ENCODE results near the gene TFAM.
"Not testable (repeated sequence)": the region's sequence is repeated elsewhere in the genome, so short reads cannot be mapped to it uniquely, and the experiment has no call there.

Gene TFAM

GRCh38 chr10:58373442-58373827, 11.8 kb upstream of the TFAM start:
- no peak for DNase-seq

GRCh38 chr10:58382489-58382995, 2.7 kb upstream of the TFAM start:
- no peak for DNase-seq

- DNase-seq = peak; percentile 2 to 87
These were observed 1.1 kb upstream of the TFAM start for GRCh38 chr10:58384095-58384494.

- no peak for DNase-seq
These were observed 639 bp upstream of the TFAM start for GRCh38 chr10:58384544-58384998.

GRCh38 chr10:58385784-58386112, 538 bp downstream of the TFAM start:
- no peak for DNase-seq

GRCh38 chr10:58389024-58389423, 3.8 kb downstream of the TFAM start:
- no peak for DNase-seq

GRCh38 chr10:58393317-58393716, 8.1 kb downstream of the TFAM start:
- DNase-seq = no peak

GRCh38 chr10:58394471-58394870, 9.3 kb downstream of the TFAM start:
- DNase-seq = no peak

- no peak for DNase-seq
These were observed 10.8 kb downstream of the TFAM start for GRCh38 chr10:58396057-58396456.

- no peak for DNase-seq
These were observed 12.6 kb downstream of the TFAM start for GRCh38 chr10:58397830-58398229.

GRCh38 chr10:58399410-58399809, 14.2 kb downstream of the TFAM start:
- no peak for DNase-seq

GRCh38 chr10:58400609-58401008, 15.4 kb downstream of the TFAM start:
- no peak for DNase-seq

GRCh38 chr10:58404001-58404400, 18.8 kb downstream of the TFAM start:
- no peak for DNase-seq

- DNase-seq = no peak
These were observed 24.9 kb downstream of the TFAM start for GRCh38 chr10:58409956-58410610.

- DNase-seq = no peak
These were observed 27.3 kb downstream of the TFAM start for GRCh38 chr10:58412502-58412961.

GRCh38 chr10:58414270-58415041, 29.2 kb downstream of the TFAM start:
- DNase-seq = no peak

- DNase-seq = no peak
These were observed 30.5 kb downstream of the TFAM start for GRCh38 chr10:58415757-58416156.

- not testable (repeated sequence) for DNase-seq
These were observed 32.7 kb downstream of the TFAM start for GRCh38 chr10:58417902-58418301.

GRCh38 chr10:58424176-58424575, 39.0 kb downstream of the TFAM start:
- no peak for DNase-seq

- DNase-seq = not testable (repeated sequence)
These were observed 43.2 kb downstream of the TFAM start for GRCh38 chr10:58428436-58428835.

- DNase-seq = no peak
These were observed 46.7 kb downstream of the TFAM start for GRCh38 chr10:58431903-58432302.

GRCh38 chr10:58433066-58433465, 47.9 kb downstream of the TFAM start:
- DNase-seq = no peak

GRCh38 chr10:58433571-58433970, 48.4 kb downstream of the TFAM start:
- DNase-seq = no peak

- DNase-seq = no peak
These were observed 50.2 kb downstream of the TFAM start for GRCh38 chr10:58435297-58435985.
